Sigmoid colon (tissue), 7 donors: ENCODE measurements around the gene TEX13B. TPM values are rescaled to one million over a fixed set of nuclear protein-coding genes. Genes with fewer than 3 reads are reported as not detected.

Source experiments
- DNase-seq: peaks from one replicate; pipeline ENCODE4 v3.0.0-alpha.2; 2019
- H3K27ac ChIP-seq, 4 donors: fragments of 200-600 bp; sonication (generic); one replicate each; pipeline ENCODE4 v1.5.1; 2016 to 2019; ENCODE audit warnings: mild to moderate bottlenecking in 1 of 4
- H3K27me3 ChIP-seq, 3 donors: fragments of 200-600 bp; sonication (generic); one replicate each; pipeline ENCODE4 v1.5.1; 2019; ENCODE audit warnings: mild to moderate bottlenecking in 1 of 3
- H3K36me3 ChIP-seq, 4 donors: fragments of 200-600 bp; sonication (generic); one replicate each; pipeline ENCODE4 v1.5.1; 2016 to 2019
- H3K4me1 ChIP-seq, 4 donors: fragments of 200-600 bp; sonication (generic); one replicate each; pipeline ENCODE4 v1.5.1; 2017 to 2019
- H3K4me3 ChIP-seq, 4 donors: fragments of 200-600 bp; sonication (generic); one replicate each; pipeline ENCODE4 v1.5.1; 2017 to 2019; ENCODE audit warnings: mild to moderate bottlenecking in 2 of 4, moderate library complexity in 1 of 4
- H3K9me3 ChIP-seq, 4 donors: fragments of 200-600 bp in 3 of 4; sonication (generic) in 3 of 4; one replicate each; pipeline versions ENCODE4 v1.5.1 to v1.6.1; 2013 to 2019
- EP300 ChIP-seq, 4 donors: sonication (generic); formaldehyde crosslinking; IDR thresholded peaks; one replicate each; pipeline ENCODE4 v1.6.1; 2017; ENCODE audit warnings: antibody characterized with exemption in 4 of 4
- POLR2AphosphoS5 ChIP-seq, 4 donors: sonication (generic); formaldehyde crosslinking; IDR thresholded peaks; one replicate each; pipeline ENCODE4 v1.6.1; 2017; ENCODE audit warnings: antibody characterized with exemption in 4 of 4
- WGBS, 2 donors: extraction: QIAGEN DNeasy Blood & Tissue Kit; methylation state at CpG; one replicate each; pipeline ENCODE4 v1.1.7; 2013; 5-methylcytosine and 5-hydroxymethylcytosine counted together
- intact Hi-C: fragments of 100-400 bp; cut with DNase I; formaldehyde crosslinking; loops from one replicate; pipeline ENCODE4 v1.15.1; 2023
- polyA plus RNA-seq, 3 donors: library from polyadenylated mRNA; stranded (reverse); fragments of 200-250 nt; gene quantifications; one replicate each; pipeline ENCODE4 v1.2.3, GENCODE V29; 2013
- total RNA-seq, 4 donors: library from RNA; depleted of rRNA; stranded (reverse); fragments of >200 nt; gene quantifications; one replicate each; pipeline ENCODE4 v1.1.0, GENCODE V29; 2016
- donor health status: healthy with polysubstance abuse.
- donor health status: Bipolar disorder and iron deficiency.
- donor health status: healthy.

Gene TEX13B
- total and polyA plus RNA-seq, 7 donors: not detected

DNA sequence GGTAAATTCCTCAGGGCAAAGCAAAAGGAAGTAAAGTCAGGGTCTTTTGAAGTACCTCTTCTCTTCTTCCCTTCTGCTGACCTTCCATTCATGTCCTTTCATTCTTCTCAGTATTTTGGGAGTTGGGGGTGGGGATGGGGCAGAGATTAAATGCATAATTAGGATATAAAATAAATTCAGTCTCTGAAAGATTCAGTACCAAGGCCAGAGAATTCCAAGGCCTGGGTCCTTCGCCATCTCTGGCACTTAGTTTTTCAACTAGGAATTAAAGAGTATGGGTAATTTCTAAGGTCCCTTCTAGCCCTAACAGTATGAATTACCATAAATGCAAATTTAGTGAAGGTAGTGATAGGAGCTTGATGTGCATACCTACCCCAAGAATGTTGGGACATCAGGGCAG is 47.9 kb downstream of the TEX13B start:
- Histone ChIP-seq H3K4me1 (peaks cover 0 to 9% (median 7%) of the 10 kb centered on the region in 4 donors), H3K27me3 (peaks cover 0 to 14% (median 0%) of the 10 kb centered on the region in 3 donors), H3K4me3 (no peak overlapping the region), H3K27ac (no peak overlapping the region), H3K9me3 (no peaks in the 10 kb centered on the region), H3K36me3 (no peaks in the 10 kb centered on the region)
- intact Hi-C loops: no loop called here
- TF ChIP-seq POLR2AphosphoS5 (IDR thresholded peaks at IDR 0.05): no peak
- no peak for TF ChIP-seq EP300 (IDR thresholded peaks at IDR 0.05)
- no peak for DNase-seq
- WGBS, 2 donors: 90 to 96% methylated on average over 1 of the region's 1 CpG

Other genes starting within 250 kb of the TEX13B start
- 100 to 1,000 TPM; 232 to 551 (median 473) TPM for gene TSC22D3, start 206.6 kb downstream of the TEX13B start, total RNA-seq
- 100 to 1,000 TPM in 1 of 3 donors, 10 to 100 TPM in 2; 40.5 to 272 (median 64.9) TPM for gene TSC22D3, start 206.6 kb downstream of the TEX13B start, polyA plus RNA-seq
- not detected for gene NCBP2L, start 204.6 kb downstream of the TEX13B start, total RNA-seq
- gene NCBP2L, start 204.6 kb downstream of the TEX13B start, polyA plus RNA-seq: not detected
- 10 to 100 TPM; 28.5 to 39.6 (median 35.2) TPM for gene MID2, start 156.5 kb downstream of the TEX13B start, total RNA-seq
- gene MID2, start 156.5 kb downstream of the TEX13B start, polyA plus RNA-seq: 1 to 10 TPM in 2 of 3 donors, under 1 TPM in 1; 0.23 to 3.0 (median 2.2) TPM
- gene VSIG1, start 62.7 kb upstream of the TEX13B start, total RNA-seq: under 1 TPM in 1 of 4 donors, not detected in 3; 0.36 TPM
- gene VSIG1, start 62.7 kb upstream of the TEX13B start, polyA plus RNA-seq: under 1 TPM in 1 of 3 donors, not detected in 2; 0.64 TPM
- 10 to 100 TPM; 21.6 to 51.7 (median 36.7) TPM for gene PSMD10, start 109.2 kb upstream of the TEX13B start, total RNA-seq
- 10 to 100 TPM; 34.7 to 69.1 (median 43.2) TPM for gene PSMD10, start 109.2 kb upstream of the TEX13B start, polyA plus RNA-seq
- 10 to 100 TPM in 1 of 4 donors, 1 to 10 TPM in 3; 5.0 to 14.3 (median 8.0) TPM for gene ATG4A, start 109.4 kb upstream of the TEX13B start, total RNA-seq
- 10 to 100 TPM; 14.5 to 38.6 (median 22.2) TPM for gene ATG4A, start 109.4 kb upstream of the TEX13B start, polyA plus RNA-seq